IgD-negative memory B cell (primary cell): ENCODE data around the gene CANT1. TPM values are rescaled to one million over a fixed set of nuclear protein-coding genes. Genes with fewer than 3 reads are reported as not detected.
"Not testable (repeated sequence)": the region's sequence is repeated elsewhere in the genome, so short reads cannot be mapped to it uniquely, and the experiment has no call there.

Experiments used
- H3K27ac Mint-ChIP-seq, 3 donors: one replicate each; pipeline ENCODE4 v1.8.0; 2020 to 2022; ENCODE audit warnings: mild to moderate bottlenecking in 3 of 3, mixed read lengths in 3 of 3, moderate library complexity in 1 of 3
- H3K27me3 Mint-ChIP-seq: one replicate; pipeline ENCODE4 v1.8.0; 2021; ENCODE audit warnings: mixed read lengths
- H3K36me3 Mint-ChIP-seq: one replicate; pipeline ENCODE4 v1.8.0; 2020; ENCODE audit warnings: mild to moderate bottlenecking, mixed read lengths
- H3K4me1 Mint-ChIP-seq, 3 donors: one replicate each; pipeline ENCODE4 v1.8.0; 2020 to 2022; ENCODE audit warnings: mixed read lengths in 3 of 3, mild to moderate bottlenecking in 1 of 3
- H3K4me3 Mint-ChIP-seq, 4 donors: one replicate each; pipeline ENCODE4 v1.8.0; 2020 to 2022; ENCODE audit warnings: mild to moderate bottlenecking in 4 of 4, mixed read lengths in 4 of 4, moderate library complexity in 3 of 4
- H3K9me3 Mint-ChIP-seq, 3 donors: one replicate each; pipeline ENCODE4 v1.8.0; 2020 to 2021; ENCODE audit warnings: mixed read lengths in 3 of 3, mild to moderate bottlenecking in 1 of 3
- polyA plus RNA-seq: library from polyadenylated mRNA; unstranded; fragments of 300-500 nt; fragmentation: Illumina TruSeq; gene quantifications from one replicate; pipeline ENCODE4 v1.2.3, GENCODE V29; 2021

Gene CANT1
- polyA plus RNA-seq, 1 donor from 2014 or later: 8.6 TPM

DNA sequence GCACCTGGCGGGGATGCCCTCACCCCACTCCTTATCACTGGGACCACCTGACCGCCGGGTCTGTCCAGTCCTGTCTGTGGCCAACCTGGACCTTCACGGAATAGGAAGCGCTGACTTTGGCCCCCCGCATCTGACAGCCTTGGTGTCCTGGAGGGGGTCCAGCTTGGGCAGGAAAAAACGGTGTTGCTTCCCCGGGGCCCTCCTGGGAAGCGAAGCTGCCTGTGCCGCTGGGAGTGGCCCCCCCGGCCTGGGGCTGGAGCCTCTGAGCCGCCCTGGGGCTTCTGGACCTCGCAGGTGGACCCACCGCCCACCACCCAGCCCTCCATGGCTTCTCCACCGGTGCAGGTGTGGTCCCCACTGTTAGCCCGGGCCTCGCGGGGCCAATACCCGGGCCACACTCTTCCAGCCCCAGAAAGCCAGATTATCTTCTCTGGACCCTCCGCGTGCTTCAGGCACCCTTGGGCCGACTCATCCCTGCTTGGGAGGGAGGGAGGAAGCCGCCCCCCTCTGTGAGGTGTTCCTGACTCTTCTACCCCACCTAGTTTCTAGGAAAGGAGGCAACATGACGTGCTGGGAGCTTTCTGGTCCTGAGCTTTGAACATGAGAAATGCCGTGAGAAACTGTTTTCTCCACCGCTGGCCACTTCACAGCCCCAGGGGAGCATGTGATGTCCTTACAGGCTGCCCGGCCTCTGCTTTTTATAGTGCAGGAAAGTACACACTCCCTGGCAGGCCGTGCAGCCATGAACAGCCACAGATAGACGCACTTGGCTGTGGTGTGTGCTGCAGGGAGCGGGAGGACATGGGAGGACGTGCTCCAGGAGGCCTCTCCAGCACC lies 15.6 kb upstream of the CANT1 start:
- Mint-ChIP-seq H3K4me3 (peak overlapping the region in 3 of 4 donors; percentile 22 to 87 (median 71)), H3K36me3 (peaks cover 2% of the 10 kb centered on the region), H3K9me3 (no peaks in the 10 kb centered on the region), H3K4me1 (peaks cover 0 to 5% (median 3%) of the 10 kb centered on the region in 3 donors), H3K27ac (no peak overlapping the region), H3K27me3 (peaks cover 44% of the 10 kb centered on the region)

DNA sequence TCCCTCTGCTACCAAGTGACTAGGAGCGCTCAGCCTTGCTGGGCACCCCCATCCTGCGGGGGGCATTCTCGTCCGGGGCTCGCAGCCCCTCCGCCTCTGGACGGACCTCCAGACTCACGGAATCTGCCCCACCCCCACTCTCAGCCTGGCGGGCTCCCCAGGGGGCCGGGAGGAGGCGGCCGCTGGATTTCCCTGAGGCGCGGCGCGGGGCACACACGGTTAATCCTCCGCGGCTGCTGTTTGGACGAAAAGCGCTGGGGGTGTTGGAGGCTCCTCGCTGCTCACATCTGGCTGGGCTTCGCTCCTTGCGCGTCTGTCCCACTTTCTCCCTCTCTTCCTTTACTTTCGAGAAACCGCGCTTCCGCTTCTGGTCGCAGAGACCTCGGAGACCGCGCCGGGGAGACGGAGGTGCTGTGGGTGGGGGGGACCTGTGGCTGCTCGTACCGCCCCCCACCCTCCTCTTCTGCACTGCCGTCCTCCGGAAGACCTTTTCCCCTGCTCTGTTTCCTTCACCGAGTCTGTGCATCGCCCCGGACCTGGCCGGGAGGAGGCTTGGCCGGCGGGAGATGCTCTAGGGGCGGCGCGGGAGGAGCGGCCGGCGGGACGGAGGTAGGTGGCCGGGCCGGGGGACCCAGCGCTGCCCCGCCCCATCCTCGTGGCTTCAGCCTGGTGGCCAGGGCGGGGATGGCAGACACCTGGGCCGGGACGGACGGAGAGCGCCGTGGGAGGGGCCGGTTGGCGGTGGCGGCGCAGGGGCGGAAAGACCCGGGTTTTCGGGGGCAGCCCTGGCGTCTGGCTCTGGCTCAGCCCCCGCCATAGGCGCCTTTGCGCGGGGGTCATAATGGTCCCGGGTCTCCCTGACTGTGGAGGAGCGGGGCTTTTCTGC lies 14.6 kb upstream of the CANT1 start, which contains the start of gene C1QTNF1:
Gene C1QTNF1 (plus strand): TSS at position 284 of the 886 bp plus-strand sequence. CDS start 19,800 bp downstream, outside the sequence.
- peak within 1 kb of the TSS in 1 of 3 donors; percentile 67 for H3K27ac Mint-ChIP-seq
- peaks cover 2% of the 10 kb centered on the region for H3K36me3 Mint-ChIP-seq

DNA sequence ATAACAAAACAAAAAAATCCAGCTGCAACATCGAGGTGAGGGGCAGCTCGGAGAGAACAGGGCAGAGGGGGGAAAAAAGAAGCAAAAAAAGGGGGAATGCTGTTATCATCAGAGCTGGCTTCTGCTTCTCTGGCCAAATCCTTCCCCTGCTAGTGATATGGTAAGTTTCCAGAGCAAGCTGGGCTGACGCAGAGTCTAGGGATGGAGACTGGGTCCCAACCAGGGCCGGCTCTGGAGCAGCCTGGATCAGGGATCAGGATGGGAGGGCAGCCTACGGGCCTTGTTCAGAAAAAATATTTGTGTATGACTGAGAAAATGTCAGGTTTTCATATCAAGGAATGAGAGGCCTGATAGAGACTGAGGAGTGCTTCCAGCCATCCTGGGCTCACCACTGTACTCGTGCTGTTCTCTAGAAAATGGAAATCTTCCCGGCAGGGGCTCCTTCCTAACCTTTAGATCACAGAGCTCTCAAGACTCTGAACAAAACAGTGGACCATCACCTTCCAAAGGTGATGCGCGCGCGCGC lies 13.7 kb upstream of the CANT1 start:
- H3K4me1 Mint-ChIP-seq: peaks cover 0 to 5% (median 3%) of the 10 kb centered on the region in 3 donors
- no peak overlapping the region for H3K27ac Mint-ChIP-seq
- H3K9me3 Mint-ChIP-seq: no peaks in the 10 kb centered on the region
- peak overlapping the region in 3 of 4 donors; percentile 13 to 86 (median 80) for H3K4me3 Mint-ChIP-seq
- peaks cover 2% of the 10 kb centered on the region for H3K36me3 Mint-ChIP-seq
- peaks cover 41% of the 10 kb centered on the region for H3K27me3 Mint-ChIP-seq

More for the DNA sequence above, 14.6 kb upstream of the CANT1 start, which contains the start of gene C1QTNF1:
- H3K27me3 Mint-ChIP-seq: peaks cover 41% of the 10 kb centered on the region
- H3K4me3 Mint-ChIP-seq: peak within 1 kb of the TSS; percentile 22 to 93 (median 82)
- no peaks in the 10 kb centered on the region for H3K9me3 Mint-ChIP-seq
- H3K4me1 Mint-ChIP-seq: peaks cover 0 to 5% (median 3%) of the 10 kb centered on the region in 3 donors

DNA sequence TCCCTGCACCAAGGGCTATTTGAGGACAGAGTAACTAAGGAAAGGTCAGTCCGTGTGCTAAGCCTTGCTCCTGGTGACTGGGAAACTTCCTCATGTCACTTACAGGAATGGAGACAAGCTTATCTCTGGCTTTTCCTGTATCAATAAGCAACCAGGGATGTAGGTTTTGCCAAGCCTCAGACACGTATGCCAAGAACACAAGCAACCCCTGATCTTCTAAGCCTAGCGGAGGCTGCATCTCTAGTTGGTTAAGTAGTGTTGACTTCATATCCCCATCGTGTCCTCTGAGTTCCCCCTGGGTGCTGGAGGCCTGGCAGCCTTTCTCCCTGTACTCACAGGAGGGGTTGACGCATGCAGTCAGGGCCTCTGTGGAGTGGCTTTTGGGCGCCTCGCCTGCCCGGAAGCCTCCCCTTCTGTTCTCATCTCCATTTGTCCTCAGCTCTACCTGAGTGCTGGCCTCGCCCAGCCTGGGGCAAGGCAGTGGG lies 13.0 kb upstream of the CANT1 start:
- peaks cover 0 to 5% (median 3%) of the 10 kb centered on the region in 3 donors for H3K4me1 Mint-ChIP-seq
- H3K36me3 Mint-ChIP-seq: peaks cover 2% of the 10 kb centered on the region
- H3K4me3 Mint-ChIP-seq: no peak overlapping the region
- no peaks in the 10 kb centered on the region for H3K9me3 Mint-ChIP-seq
- no peak overlapping the region for H3K27ac Mint-ChIP-seq
- peaks cover 35% of the 10 kb centered on the region for H3K27me3 Mint-ChIP-seq

DNA sequence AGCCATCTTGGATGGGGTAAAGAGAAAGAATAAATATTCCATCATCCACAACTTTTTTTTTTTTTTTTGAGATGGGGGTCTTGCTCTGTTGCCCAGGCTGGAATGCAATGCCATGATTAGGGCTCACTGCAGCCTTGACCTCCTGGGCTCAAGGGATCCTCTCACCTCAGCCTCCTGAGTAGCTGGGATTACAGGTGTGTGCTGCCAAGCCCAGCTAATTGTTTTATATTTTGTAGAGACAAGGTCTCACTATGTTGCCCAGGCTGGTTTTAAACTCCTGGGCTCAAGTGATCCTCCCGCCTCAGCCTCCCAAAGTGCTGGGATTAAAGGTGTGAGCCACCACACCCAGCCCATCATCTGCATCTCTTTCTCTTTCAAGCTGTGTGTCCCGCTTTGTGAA lies 12.4 kb upstream of the CANT1 start:
- H3K9me3 Mint-ChIP-seq, H3K27ac Mint-ChIP-seq, H3K4me3 Mint-ChIP-seq, H3K4me1 Mint-ChIP-seq, H3K36me3 Mint-ChIP-seq: not testable (repeated sequence)
- peaks cover 30% of the 10 kb centered on the region for H3K27me3 Mint-ChIP-seq

DNA sequence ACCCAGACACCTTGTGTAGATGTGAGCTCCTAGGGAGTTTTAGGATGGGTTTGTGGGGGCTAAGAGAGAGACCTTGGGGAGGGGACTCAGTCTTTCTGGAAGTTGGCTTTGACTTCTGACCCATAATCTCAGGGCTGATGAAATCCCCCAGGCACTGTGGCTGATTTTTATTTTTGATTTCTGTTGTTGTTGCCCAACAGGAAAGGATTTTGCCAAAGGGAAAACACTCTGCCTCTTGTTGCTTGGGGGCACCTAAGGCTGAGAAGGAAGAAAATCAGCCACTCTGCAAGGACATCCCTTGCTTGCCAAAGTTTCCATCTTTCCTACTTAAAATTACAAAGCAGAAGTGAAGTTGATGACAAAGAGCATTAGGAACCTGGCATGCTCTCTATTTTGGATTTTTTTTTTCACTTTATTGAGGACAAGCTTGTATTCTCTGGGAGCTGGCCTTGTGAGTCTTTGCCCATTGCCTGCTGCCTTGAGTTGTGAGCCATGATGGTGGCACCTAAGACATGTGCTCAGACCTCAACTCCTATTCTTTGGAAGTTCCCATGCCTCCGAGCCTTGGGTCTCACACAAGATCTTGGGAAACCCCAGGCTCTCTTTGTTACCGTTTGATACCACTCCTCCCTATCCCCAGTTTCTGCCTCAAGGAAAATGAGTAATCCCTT lies 11.2 kb upstream of the CANT1 start:
- H3K4me3 Mint-ChIP-seq: no peak overlapping the region
- H3K36me3 Mint-ChIP-seq: peaks cover 2% of the 10 kb centered on the region
- H3K27me3 Mint-ChIP-seq: peaks cover 23% of the 10 kb centered on the region
- peaks cover 0 to 5% (median 3%) of the 10 kb centered on the region in 3 donors for H3K4me1 Mint-ChIP-seq
- no peak overlapping the region for H3K27ac Mint-ChIP-seq
- H3K9me3 Mint-ChIP-seq: no peaks in the 10 kb centered on the region

DNA sequence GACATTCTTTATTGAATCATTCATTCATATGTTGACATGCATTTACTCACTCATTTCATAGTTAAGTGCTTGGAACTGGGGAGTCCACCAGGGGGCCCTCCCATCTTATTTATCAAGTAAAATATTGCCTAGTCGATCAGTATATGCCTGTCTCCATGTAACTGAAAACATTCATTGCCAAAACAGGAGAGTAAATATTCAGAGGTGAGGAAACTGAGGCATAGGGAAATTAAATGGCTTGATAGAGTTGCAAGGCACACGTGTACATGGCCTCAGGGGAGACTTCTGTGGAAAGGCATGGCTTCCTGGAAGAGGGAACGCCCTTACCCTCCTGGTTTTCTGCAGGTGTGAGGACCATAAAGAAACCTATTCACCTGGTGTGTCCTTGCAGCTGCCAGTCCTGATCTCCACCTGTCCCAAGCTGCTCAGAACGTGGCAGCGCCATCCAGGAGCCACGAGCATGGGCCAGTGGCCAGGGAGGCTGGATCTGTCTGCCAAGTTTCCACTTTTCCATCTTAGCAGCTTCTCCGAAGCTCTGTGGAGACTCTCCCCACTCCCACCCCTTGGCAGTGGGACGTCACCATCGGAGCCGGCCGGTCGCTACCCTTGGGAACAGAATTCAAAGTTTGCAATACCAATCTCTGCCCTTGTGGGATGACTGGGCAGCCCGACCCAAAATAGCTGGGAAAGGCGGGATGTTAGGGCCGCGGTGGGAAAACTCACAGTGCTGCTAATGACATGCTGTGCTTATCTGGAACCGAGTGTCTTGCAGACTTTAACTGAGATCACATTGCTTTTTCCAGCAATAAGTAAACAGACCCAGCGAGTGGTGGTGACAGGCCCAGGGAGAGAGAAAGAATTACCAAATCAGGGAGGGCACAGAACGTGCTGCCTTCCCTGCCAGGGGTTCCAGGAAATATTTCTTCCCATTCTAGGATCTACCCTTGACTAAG lies 10.3 kb upstream of the CANT1 start:
- no peak overlapping the region for H3K4me3 Mint-ChIP-seq
- H3K36me3 Mint-ChIP-seq: peaks cover 2% of the 10 kb centered on the region
- H3K4me1 Mint-ChIP-seq: peaks cover 0 to 5% (median 3%) of the 10 kb centered on the region in 3 donors
- H3K27me3 Mint-ChIP-seq: peaks cover 19% of the 10 kb centered on the region
- H3K9me3 Mint-ChIP-seq: no peaks in the 10 kb centered on the region
- no peak overlapping the region for H3K27ac Mint-ChIP-seq

DNA sequence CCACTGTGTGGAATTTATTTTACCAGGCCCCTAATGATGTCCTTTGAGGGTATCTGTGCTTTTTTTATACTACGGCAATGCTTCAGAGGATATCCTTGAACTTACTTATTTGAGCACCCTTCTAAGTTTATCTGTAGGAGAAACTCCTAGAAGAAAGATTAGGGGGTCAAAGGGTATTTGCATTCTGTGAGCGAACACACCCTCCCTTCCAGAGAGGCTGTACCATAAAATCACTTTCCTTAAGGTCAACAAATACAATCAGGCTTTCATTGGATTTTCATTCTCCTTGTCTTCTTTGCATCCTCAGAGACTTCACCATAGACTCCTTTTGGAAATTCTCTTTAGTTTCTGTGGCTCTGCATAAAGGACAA lies 9.7 kb upstream of the CANT1 start:
- H3K9me3 Mint-ChIP-seq: no peaks in the 10 kb centered on the region
- H3K27me3 Mint-ChIP-seq: peaks cover 15% of the 10 kb centered on the region
- H3K4me3 Mint-ChIP-seq: no peak overlapping the region

DNA sequence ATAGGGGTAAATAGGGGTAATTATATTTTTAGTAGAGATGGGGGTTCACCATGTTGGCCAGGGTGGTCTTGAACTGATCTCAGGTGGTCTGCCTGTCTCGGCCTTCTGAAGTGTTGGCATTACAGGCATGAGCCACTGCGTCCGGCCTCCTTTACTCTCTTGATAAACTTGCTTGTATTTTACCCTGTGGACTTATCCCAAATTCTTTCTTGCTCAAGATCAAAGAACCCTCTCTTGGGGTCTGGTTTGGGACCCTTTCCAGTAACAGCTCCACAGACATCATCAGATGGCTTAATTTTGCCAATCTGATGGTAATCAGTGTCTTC lies 8.8 kb upstream of the CANT1 start:
- no peak overlapping the region for H3K27ac Mint-ChIP-seq
- H3K36me3 Mint-ChIP-seq: peaks cover 1% of the 10 kb centered on the region
- H3K9me3 Mint-ChIP-seq: peaks cover 0 to 2% (median 0%) of the 10 kb centered on the region in 3 donors
- H3K4me3 Mint-ChIP-seq: peak overlapping the region in 1 of 4 donors; percentile 7
- H3K4me1 Mint-ChIP-seq: no peaks in the 10 kb centered on the region
- H3K27me3 Mint-ChIP-seq: peaks cover 9% of the 10 kb centered on the region

More for the DNA sequence above, 9.7 kb upstream of the CANT1 start:
- peaks cover 0 to 3% (median 2%) of the 10 kb centered on the region in 3 donors for H3K4me1 Mint-ChIP-seq
- H3K27ac Mint-ChIP-seq: no peak overlapping the region
- peaks cover 2% of the 10 kb centered on the region for H3K36me3 Mint-ChIP-seq

DNA sequence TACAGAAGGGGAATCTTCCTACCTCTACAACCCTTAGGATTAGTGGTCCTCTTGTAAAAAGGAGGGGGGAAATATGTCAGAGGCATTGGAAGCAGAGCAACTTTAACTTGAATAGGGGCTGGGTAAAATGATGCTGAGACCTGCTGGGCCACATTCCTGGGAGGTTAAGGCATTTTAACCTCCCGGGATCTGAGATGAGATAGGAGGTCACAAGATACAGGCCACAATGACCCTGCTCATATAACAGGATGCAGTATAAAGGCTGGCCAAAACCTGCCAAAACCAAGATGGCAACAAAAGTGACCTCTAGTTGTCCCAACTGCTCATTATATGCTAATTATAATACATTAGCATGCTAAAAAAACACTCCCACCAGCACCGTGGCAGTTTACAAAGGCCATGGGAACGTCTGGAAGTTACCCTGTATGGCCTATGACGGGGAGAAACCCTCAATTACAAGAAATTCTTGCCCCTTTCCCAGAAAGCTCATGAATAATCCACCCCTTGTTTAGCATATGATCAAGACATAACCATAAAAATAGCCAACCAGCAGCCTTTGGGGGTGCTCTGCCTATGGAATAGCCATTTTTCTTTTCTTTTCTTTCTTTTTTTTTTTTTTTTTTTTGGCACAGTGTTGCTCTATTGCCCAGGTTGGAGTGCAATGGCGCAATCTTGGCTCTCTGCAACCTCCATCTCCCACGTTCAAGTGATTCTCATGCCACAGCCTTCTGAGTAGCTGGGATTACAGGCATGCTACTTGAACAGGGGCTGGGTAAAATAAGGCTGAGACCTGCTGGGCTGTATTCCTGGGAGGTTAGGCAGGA lies 8.2 kb upstream of the CANT1 start:
- H3K27me3 Mint-ChIP-seq: peaks cover 7% of the 10 kb centered on the region
- peaks cover 0 to 2% (median 0%) of the 10 kb centered on the region in 3 donors for H3K9me3 Mint-ChIP-seq
- H3K27ac Mint-ChIP-seq: no peak overlapping the region
- H3K36me3 Mint-ChIP-seq: peaks cover 1% of the 10 kb centered on the region
- H3K4me1 Mint-ChIP-seq: no peaks in the 10 kb centered on the region
- no peak overlapping the region for H3K4me3 Mint-ChIP-seq

DNA sequence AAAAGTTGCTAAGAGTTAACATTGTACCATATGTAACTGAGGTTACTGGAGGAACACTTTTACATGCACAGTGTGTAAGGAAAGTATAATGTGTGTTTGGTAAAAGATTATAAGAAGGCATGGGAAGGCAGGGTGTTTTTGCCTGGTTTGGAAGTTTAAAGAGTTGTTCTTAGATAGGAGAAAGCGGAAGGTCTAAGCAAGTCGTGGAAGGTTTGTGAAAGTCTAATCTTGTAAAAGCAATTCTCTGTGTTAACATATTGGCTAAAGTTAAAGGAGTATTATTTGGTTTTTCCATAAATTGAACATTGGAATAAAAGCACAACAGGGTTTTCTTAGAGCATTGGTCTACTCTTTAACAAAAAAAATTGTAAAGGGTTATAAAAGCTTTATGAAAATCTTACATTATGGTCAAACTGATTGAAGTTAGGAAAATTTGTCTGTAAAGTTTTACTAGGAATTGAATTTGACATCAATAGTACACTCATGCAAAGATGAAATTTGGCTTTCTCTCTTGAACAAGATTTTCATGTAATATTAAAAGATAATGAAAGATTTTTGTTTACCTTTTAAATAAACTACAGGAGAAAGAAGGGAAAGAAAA lies 4.7 kb upstream of the CANT1 start:
- Mint-ChIP-seq H3K27me3 (peaks cover 4% of the 10 kb centered on the region), H3K36me3 (peaks cover 1% of the 10 kb centered on the region), H3K4me1 (peaks cover 2 to 7% (median 4%) of the 10 kb centered on the region in 3 donors), H3K27ac (no peak overlapping the region), H3K9me3 (peaks cover 0 to 2% (median 0%) of the 10 kb centered on the region in 3 donors), H3K4me3 (no peak overlapping the region)

DNA sequence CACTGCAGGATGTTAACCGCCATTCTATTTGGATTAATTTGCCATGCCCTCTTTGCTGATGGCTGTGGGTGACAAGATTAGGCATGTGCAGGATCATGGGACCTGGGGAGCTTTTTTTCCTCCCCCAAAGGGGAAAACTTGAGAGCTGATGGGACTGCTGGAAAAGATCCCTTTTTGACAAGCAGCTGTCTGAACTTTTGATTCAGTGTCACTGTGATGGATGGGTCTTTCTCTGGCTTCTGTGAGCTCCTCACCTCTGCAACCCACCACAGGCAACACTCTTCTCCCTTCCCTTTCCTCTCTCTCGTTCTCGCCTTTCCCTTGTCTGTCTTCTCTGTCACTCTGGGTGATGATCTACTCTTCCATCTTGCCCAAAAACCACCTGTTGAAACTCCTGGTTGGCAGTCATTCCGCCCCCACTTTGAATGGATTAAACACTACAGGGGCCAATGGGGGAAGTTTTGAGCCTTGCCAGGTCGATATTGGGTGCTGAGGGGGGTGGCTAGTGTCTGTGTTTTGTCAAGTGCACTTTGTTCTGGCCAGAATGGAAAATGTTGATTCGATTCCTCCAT lies 3.1 kb upstream of the CANT1 start:
- Mint-ChIP-seq H3K9me3 (peaks cover 0 to 2% (median 0%) of the 10 kb centered on the region in 3 donors), H3K4me1 (peaks cover 4 to 19% (median 11%) of the 10 kb centered on the region in 3 donors), H3K36me3 (peaks cover 1% of the 10 kb centered on the region), H3K27me3 (peaks cover 4% of the 10 kb centered on the region), H3K4me3 (peak overlapping the region in 3 of 4 donors; percentile 30 to 65 (median 65)), H3K27ac (peak overlapping the region in 1 of 3 donors; percentile 54)
